Panc1 (cell line): Measurements from ENCODE around the gene LRMDA. TPM values are rescaled to one million over a fixed set of nuclear protein-coding genes. Genes with fewer than 3 reads are reported as not detected.

Source experiments
- ATAC-seq: fragments of 200-7000 bp; cut with Tn5 transposase; 2 replicates; pipeline ENCODE4 v1.9.1; 2020; ENCODE audit warnings: mild to moderate bottlenecking, moderate library complexity
- BruUV-seq: library from RNA; stranded (reverse); fragments of 400-500 nt; replicated peaks from 2 replicates; lab custom pipeline; 2021; lab: Mats Ljungman, UMichigan
- CTCF ChIA-PET: fragments of 300-600 bp; sonication (Branson Sonifier 250); formaldehyde crosslinking; loops from one replicate; lab custom pipeline; 2022; ENCODE audit warnings: antibody characterized with exemption; lab: Charles Lee
- POLR2A ChIA-PET: fragments of 300-600 bp; sonication (Branson Sonifier 250); formaldehyde crosslinking; loops from one replicate; lab custom pipeline; 2022; ENCODE audit warnings: antibody characterized with exemption; lab: Charles Lee
- DNase-seq: peaks from one replicate; pipeline ENCODE4 v3.0.0-alpha.2; 2010; ENCODE audit warnings: low read depth, low spot score
- H3K27ac ChIP-seq: 2 replicates; pipeline ENCODE4 v1.5.1; 2011; ENCODE audit warnings: mild to moderate bottlenecking, low read length, inconsistent platforms
- H3K27me3 ChIP-seq: fragments of 200-500 bp; sonication (Bioruptor generic); 2 replicates; pipeline ENCODE4 v1.6.0; 2014; ENCODE audit warnings: low read length, inconsistent platforms; ENCODE audit not compliant: control insufficient read depth, insufficient read depth
- H3K36me3 ChIP-seq: fragments of 200-500 bp; sonication (Bioruptor generic); 2 replicates; pipeline ENCODE4 v1.5.1; 2014; ENCODE audit warnings: inconsistent platforms, mild to moderate bottlenecking, low read length, moderate library complexity; ENCODE audit not compliant: control insufficient read depth, insufficient read depth
- H3K4me1 ChIP-seq: 2 replicates; pipeline ENCODE4 v1.5.1; 2011; ENCODE audit warnings: inconsistent platforms, mild to moderate bottlenecking, low read length, moderate library complexity; ENCODE audit not compliant: control insufficient read depth, insufficient read depth
- H3K4me3 ChIP-seq, 2 experiments: 2 replicates each; pipeline ENCODE4 v1.5.1; 2011 to 2012; ENCODE audit warnings: low read depth in 2 of 2, low read length in 2 of 2, mild to moderate bottlenecking in 2 of 2, inconsistent platforms in 1 of 2, moderate library complexity in 1 of 2
- H3K9me3 ChIP-seq: fragments of 200-500 bp; sonication (Bioruptor generic); 2 replicates; pipeline ENCODE4 v1.5.1; 2014; ENCODE audit warnings: low read depth, mild to moderate bottlenecking, inconsistent platforms, low read length, moderate library complexity; ENCODE audit not compliant: control insufficient read depth, insufficient read depth
- CTCF ChIP-seq: fragments of 450-650 bp; IDR thresholded peaks from 2 replicates; pipeline ENCODE4 v1.5.1; 2017; ENCODE audit warnings: mild to moderate bottlenecking
- POLR2AphosphoS5 ChIP-seq: IDR thresholded peaks from 2 replicates; pipeline ENCODE4 v1.6.1; 2012; ENCODE audit warnings: mild to moderate bottlenecking, low read depth, low read length, moderate library complexity
- REST ChIP-seq, 2 experiments: IDR thresholded peaks; 2 replicates each; pipeline ENCODE4 v1.6.1; 2011 to 2012; ENCODE audit warnings: low read depth in 2 of 2, control low read depth in 1 of 2, low read length in 1 of 2, mild to moderate bottlenecking in 1 of 2, moderate library complexity in 1 of 2; ENCODE audit not compliant: insufficient read depth in 1 of 2
- SIN3A ChIP-seq: IDR thresholded peaks from 2 replicates; pipeline ENCODE4 v1.6.1; 2012; ENCODE audit warnings: low read depth, mild to moderate bottlenecking, low read length, moderate library complexity, borderline replicate concordance; ENCODE audit not compliant: insufficient read depth
- TCF7L2 ChIP-seq: IDR thresholded peaks from 2 replicates; pipeline ENCODE4 v1.6.1; 2011; ENCODE audit warnings: mild to moderate bottlenecking, low read depth, low read length, inconsistent platforms
- in situ Hi-C: cut with HindIII; loops from 2 replicates; pipeline ENCODE4 v1.10.0; 2016; ENCODE audit warnings: low sequenced_read_pairs, low pct_unique_long_range_greater_than_20kb
- intact Hi-C: fragments of 100-400 bp; cut with micrococcal nuclease; formaldehyde crosslinking; loops from one replicate; pipeline ENCODE4 v1.10.0; 2022; ENCODE audit not compliant: unreplicated experiment
- total RNA-seq: library from RNA; stranded (reverse); gene quantifications from one replicate; pipeline ENCODE4 v1.2.1, GENCODE V29; 2021; ENCODE audit not compliant: unreplicated experiment

LRMDA gene
- total RNA-seq, 1 experiment from 2014 or later: 1.2 TPM

- Histone ChIP-seq H3K4me3 (no peak overlapping the region), H3K27me3 (no peaks in the 10 kb centered on the region), H3K4me1 (no peaks in the 10 kb centered on the region), H3K27ac (no peak overlapping the region), H3K36me3 (no peaks in the 10 kb centered on the region), H3K9me3 (no peaks in the 10 kb centered on the region)
- intact Hi-C loops (no loop called here), in situ Hi-C loops (no loop called here)
- ATAC-seq: no peak
- ChIA-PET POLR2A (no interaction called here), CTCF (no interaction called here)
- TF ChIP-seq REST (IDR thresholded peaks at IDR 0.05; ENCODE audit: insufficient read depth in 1 of 2, low read depth in 2 of 2, low read length in 1 of 2) (no peak), POLR2AphosphoS5 (no peak), SIN3A (no peak), TCF7L2 (no peak), CTCF (no peak)
- no peak for DNase-seq
- BruUV-seq: no TSS peak
Observed at GRCh38 chr10:76149602-76150138, 718.2 kb downstream of the LRMDA start.

- H3K4me3 ChIP-seq: no peak overlapping the region
- DNase-seq (no peak), ATAC-seq (no peak)
- POLR2A ChIA-PET: no interaction called here
- no TSS peak for BruUV-seq
- no peaks in the 10 kb centered on the region for H3K36me3 ChIP-seq
- CTCF ChIA-PET: no interaction called here
- H3K27ac ChIP-seq: no peak overlapping the region
- in situ Hi-C loops (no loop called here), intact Hi-C loops (no loop called here)
- H3K9me3 ChIP-seq: no peaks in the 10 kb centered on the region
- no peaks in the 10 kb centered on the region for H3K27me3 ChIP-seq
- no peaks in the 10 kb centered on the region for H3K4me1 ChIP-seq
- TF ChIP-seq SIN3A: no peak
- TF ChIP-seq POLR2AphosphoS5: no peak
- no peak for TF ChIP-seq REST (IDR thresholded peaks at IDR 0.05; ENCODE audit: insufficient read depth in 1 of 2, low read depth in 2 of 2, low read length in 1 of 2)
- TF ChIP-seq TCF7L2: no peak
- TF ChIP-seq CTCF: no peak
Observed at GRCh38 chr10:76150139-76150875, 718.9 kb downstream of the LRMDA start.
